HepG2 (cell line): ENCODE data around the gene AKT3.

Experiments
- CTCF ChIP-seq: sonication (generic); formaldehyde crosslinking; IDR thresholded peaks from 2 replicates; pipeline ENCODE4 v1.5.0; 2020; ENCODE audit warnings: mild to moderate bottlenecking, missing genetic modification reagents, moderate library complexity
- SKIL ChIP-seq: sonication (generic); formaldehyde crosslinking; IDR thresholded peaks from 2 replicates; pipeline ENCODE4 v1.8.0; 2022; ENCODE audit warnings: missing genetic modification reagents, mild to moderate bottlenecking, moderate library complexity, borderline replicate concordance
- ZNF350 ChIP-seq: sonication (generic); formaldehyde crosslinking; IDR thresholded peaks from 2 replicates; pipeline ENCODE4 v1.4.0; 2020; ENCODE audit warnings: mild to moderate bottlenecking, low read depth, missing genetic modification reagents, borderline replicate concordance

- TF ChIP-seq SKIL (CRISPR knock-in tag) = no peak
- TF ChIP-seq CTCF (CRISPR knock-in tag) = no peak
- no peak for TF ChIP-seq ZNF350 (CRISPR knock-in tag)
These were observed 253.5 kb downstream of the AKT3 start for GRCh38 chr1:243596431-243597062.
